Activated CD8-positive, alpha-beta memory T cell treated with anti-CD3 and anti-CD28 coated beads for 4 hours (primary cell): ENCODE data around the gene ARL2BP.
"Not testable (repeated sequence)": the region's sequence is repeated elsewhere in the genome, so short reads cannot be mapped to it uniquely, and the experiment has no call there.

ENCODE experiments used
- DNase-seq, 2 donors: peaks; one replicate each; pipeline ENCODE4 v3.0.0-alpha.2; 2020; ENCODE audit warnings: low read depth in 2 of 2

Gene ARL2BP

GRCh38 chr16:57263541-57264351 is 18.7 kb downstream of the ARL2BP start:
- DNase-seq: no peak

GRCh38 chr16:57264381-57264780 is 19.3 kb downstream of the ARL2BP start:
- no peak for DNase-seq

DNA sequence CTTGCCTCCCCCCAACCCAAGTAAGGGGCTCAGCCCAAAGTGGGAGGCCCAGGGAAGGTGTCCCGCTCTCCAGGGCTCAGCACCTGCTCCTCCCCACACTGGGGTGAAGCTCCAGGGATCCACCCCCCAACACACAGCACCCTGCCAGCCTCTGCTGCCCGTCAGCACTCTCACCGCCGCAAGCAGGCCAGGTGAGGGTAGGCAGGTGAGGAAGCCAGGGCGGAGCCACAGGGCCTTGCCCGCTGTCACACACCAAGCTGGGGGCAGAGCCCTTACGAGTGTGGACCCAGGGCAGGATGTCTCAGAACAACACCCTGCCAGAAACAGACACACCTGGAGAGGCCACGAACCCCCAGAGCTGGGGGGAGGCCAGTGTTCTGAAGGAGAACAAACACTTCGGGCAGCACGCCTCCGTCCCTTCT is 19.9 kb downstream of the ARL2BP start:
- DNase-seq: no peak

- no peak for DNase-seq
Measured at GRCh38 chr16:57265850-57266530, 20.9 kb downstream of the ARL2BP start.

DNA sequence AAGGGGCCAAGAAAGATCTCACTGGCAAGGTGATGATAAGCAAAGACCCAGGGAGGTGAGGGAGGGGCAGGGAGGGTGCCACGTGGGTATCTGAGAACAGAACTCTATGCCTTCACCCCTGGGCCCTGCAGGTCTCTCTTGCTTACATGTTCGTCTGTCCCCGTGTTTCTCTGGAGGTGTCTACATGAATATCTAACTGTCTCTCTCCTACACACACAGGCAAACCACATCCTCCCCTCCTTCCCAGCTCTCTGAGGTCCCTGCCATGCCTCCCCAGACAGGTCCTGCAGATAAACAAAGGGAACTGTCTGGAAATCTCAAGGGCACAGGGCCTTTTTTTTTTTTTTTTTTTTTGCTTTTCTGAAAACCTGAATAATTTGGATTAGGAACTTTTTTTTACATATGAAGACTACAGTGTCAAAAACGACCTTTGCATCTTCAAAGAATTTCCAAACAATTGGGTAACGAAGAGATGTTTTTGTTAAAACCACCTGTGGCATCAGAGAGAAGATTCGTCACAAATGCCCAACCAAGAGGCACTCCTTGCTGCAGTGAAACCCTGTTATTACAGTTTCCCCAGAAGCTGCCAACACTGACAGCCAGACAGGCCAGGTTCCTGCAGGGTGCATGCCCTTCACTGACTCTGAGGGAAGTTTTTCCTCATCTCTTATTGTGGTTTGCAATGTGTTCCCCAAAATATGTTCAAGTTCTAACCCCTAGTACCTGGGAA is 21.6 kb downstream of the ARL2BP start:
- DNase-seq: no peak

DNA sequence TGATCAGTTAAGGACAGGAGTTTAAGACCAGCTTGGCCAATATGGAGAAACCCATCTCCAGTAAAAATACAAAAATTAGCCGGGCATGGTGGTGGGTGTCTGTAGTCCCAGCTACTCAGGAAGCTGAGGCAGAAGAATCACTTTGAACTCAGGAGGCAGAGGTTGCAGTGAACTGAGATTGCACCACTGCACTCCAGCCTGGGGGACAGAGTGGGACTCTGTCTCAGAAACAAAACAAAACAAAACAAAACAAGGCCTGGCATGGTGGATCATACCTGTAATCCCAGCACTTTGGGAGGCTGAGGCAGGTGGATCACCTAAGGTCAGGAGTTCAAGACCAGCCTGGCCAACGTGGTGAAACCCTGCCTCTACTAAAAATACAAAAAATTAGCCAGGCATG is 22.3 kb downstream of the ARL2BP start:
- DNase-seq: not testable (repeated sequence)

- no peak for DNase-seq
Measured at GRCh38 chr16:57268804-57269800, 24.0 kb downstream of the ARL2BP start.

DNA sequence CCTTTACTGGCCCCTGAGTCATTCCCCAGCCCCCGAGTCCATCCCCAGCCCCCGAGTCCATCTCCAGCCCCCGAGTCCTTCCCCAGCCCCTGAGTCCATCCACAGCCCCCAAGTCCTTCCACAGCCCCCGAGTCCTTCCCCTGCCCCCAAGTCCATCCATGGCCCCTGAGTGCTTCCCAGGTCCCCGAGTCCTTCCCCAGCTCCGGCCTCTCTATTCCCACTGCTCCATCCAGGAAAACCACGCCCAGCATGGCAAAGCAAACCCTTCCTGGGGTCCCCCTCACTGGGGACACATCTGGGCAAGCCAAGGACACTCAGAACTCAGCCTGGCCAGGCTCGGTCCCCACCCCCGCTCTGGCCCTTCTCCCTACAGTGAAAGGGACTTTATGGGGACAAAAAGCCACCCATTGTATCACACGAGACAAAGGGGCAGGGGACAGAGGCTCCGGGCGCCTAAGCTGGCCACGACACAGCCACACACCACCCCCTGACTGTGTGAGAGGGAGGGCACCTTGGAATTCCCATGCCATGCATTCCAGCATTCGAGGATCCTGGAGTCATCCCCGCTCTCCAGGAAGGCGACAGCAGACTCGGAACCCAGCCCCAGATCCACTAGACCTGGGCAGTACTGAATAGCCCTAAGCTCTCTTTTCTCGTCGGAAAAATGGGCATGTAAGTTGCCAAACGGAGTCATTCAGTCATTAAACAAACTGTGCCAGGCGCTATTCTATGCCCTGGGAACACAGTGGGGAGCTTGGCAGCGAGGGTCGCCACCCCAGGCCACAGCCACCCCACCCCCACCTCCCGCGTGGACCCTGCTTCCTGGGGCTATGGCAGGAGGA is 25.4 kb downstream of the ARL2BP start:
- no peak for DNase-seq

DNA sequence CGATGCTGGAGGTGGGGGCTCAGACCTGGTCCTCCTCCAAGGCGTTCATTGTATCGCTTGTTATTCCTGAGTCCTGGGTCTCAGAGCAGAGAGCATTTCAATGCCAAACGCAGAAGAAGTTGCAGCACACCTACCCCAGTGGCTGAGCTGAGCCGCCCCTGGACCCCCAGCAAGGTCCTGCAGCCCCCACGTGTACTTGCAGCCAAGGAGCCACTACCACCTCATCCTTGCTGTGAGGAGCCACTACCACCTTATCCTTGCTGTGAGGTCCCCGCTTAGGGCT is 25.9 kb downstream of the ARL2BP start:
- no peak for DNase-seq

- no peak for DNase-seq
Measured at GRCh38 chr16:57271867-57272495, 26.9 kb downstream of the ARL2BP start.

- DNase-seq: no peak
Measured at GRCh38 chr16:57273359-57273758, 28.3 kb downstream of the ARL2BP start.

DNA sequence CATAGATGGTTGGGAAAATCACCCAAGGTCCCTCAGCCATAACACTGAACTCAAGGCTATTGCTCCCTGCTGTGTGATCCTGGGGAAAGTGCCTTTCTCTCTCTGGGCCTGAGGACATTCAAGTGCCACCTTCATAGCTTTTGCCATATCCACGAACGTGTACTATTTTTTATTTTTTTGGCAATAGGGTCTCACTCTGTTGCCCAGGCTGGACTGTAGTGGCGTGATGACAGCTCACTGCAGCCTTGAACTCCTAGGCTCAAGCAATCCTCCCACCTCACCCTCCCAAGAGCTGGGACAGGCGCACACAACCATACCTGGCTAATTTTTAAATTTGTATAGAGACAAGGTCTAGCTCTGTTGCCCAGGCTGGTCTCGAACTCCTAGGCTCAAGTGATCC is 28.8 kb downstream of the ARL2BP start:
- DNase-seq: no peak

GRCh38 chr16:57275946-57276345 is 30.9 kb downstream of the ARL2BP start:
- not testable (repeated sequence) for DNase-seq

DNA sequence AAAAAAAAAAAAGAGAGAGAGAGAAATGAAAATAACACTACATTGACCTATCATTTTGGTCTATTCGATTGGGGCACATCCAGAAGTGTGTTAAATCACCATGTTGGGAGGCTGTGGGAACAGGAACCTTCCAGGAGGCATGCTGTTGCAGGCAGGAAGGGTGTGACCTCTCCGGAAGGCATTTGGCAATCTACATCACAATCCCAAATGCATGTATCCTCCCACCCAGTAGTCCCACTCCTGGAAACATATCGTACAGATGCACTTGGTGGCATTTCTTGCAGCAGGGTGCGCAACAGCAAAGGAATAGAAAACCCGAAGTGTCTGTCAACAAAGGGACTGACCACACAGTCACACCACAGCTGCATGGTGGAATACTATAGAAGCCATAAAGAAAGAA is 31.5 kb downstream of the ARL2BP start:
- no peak for DNase-seq

DNA sequence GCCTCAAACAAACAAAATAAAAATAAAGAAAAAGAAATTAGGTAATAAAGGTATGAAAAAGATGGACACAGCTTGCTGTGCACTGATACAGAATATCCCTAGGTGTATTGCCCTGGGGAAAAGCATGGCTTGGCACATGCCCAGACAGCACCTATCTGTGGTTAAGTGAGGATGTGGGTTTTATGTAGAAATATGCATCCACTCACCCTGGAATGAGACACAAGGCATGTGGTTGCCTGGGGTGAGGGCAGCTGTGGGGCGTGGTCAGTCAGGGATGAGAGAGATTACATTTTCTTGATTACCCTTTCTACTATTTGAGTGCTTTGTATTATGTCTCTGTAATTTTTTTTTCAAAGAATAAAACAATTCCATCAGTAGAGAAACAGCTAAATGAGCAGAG is 32.5 kb downstream of the ARL2BP start:
- DNase-seq: peak in 1 of 2 donors; percentile 19

GRCh38 chr16:57278494-57278893 is 33.4 kb downstream of the ARL2BP start:
- no peak for DNase-seq

- no peak for DNase-seq
Measured at GRCh38 chr16:57279780-57280638, 35.0 kb downstream of the ARL2BP start.

DNA sequence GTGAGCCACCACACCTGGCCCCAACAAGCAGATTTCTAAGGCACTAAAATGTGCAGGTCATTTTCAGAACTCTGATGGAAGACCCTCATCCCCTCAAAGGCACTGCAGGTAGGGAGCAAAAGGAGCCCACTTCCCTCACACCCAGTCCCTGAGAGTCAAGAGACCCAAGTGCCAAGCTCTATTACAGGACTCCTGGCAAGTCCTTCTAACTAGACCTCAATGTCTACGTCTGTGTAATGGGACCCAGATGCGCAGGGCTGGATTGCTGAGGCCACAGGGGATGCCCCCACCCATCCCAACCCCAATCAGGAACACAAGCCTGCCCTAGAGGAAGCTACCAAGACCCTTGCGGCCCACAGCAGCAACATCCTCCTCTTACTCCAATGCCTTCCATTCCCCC is 36.7 kb downstream of the ARL2BP start:
- DNase-seq: no peak

DNA sequence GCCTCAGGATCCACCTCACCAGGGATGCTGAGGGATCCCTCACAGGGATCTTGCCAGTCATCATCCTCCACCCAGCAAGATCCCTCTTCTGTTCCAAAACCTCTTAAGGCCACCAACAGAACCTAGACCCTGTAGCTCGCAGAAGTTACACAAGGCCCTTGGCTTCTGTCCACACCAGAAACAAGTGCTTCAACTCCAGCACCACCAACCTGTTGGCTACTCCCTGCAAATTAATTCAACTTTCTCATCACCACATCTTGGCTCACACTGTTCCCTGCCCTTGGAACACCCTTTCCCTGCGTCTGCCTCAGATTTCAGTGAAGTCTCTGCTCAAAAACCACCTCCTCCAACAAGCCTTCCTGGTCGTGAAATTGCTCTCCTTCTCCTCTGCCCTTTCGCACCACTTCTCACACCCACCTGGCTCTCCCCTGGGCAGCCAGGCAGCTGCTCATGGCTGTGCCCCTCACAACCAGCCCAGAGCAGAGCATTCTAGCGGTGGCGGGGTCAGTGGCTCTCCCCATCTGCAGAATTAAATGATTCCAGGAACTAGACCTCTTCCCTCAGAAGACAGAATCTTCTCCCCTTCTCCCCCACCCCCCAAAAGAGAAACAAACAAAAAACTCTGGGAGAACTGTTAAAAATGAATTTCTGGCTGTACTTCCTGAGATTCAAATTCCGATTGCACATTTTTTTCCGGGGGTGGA is 37.6 kb downstream of the ARL2BP start:
- no peak for DNase-seq
